Gastrocnemius medialis (tissue), 4 donors: ENCODE data around the gene HAPLN2.

Experiments used
- POLR2A ChIP-seq, 2 donors: fragments of 450-650 bp; IDR thresholded peaks; one replicate each; pipeline ENCODE4 v1.6.1; 2017; ENCODE audit warnings: antibody characterized with exemption in 2 of 2, mild to moderate bottlenecking in 2 of 2, moderate library complexity in 2 of 2
- TF ChIP-seq, protein P1 (sequence below), 5 experiments: fragments of 450-650 bp in 3 of 5; fragments of 200-600 bp in 2 of 5; sonication (generic) in 2 of 5; IDR thresholded peaks in 4 of 5; conservative IDR thresholded peaks in 1 of 5; 1 replicate in 4 of 5; 2 replicates in 1 of 5; pipeline ENCODE4 v1.5.1; 2016 to 2019; ENCODE audit warnings: antibody characterized with exemption in 5 of 5, mild to moderate bottlenecking in 3 of 5, moderate library complexity in 3 of 5

DNA sequence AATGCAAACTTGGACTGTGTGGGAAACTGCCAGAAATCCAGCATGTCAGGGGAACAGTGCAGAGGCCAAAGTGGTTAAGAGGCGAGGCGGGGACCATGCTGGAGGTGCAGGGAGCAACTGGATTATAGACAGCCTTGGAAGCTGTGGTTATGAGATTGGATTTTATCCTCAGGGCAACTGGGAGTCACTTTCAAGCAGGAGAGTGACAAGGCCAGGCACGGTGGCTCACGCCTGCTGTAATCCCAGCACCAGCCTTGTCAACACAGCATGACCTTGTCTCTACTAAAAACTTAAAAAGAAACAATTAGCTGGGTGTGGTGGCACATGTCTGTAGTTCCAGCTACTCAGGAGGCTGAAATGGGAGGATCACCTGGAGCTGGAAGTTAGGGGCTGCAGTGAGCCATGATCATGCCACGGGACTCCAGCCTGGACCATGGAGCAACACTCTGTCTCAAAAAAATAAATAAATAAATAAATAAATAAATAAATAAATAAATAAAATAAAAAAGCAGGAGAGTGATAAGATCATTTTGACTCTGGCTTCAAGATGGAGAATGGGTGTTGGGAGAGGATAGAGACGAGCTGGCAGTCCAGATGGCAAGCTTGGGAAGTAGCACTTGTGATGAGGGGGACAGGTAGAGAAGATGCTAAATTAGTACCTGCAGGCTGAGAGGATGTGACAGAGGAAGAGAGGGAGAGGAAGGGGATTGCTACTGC lies 3.5 kb downstream of the HAPLN2 start:
- TF ChIP-seq, protein P1, sequence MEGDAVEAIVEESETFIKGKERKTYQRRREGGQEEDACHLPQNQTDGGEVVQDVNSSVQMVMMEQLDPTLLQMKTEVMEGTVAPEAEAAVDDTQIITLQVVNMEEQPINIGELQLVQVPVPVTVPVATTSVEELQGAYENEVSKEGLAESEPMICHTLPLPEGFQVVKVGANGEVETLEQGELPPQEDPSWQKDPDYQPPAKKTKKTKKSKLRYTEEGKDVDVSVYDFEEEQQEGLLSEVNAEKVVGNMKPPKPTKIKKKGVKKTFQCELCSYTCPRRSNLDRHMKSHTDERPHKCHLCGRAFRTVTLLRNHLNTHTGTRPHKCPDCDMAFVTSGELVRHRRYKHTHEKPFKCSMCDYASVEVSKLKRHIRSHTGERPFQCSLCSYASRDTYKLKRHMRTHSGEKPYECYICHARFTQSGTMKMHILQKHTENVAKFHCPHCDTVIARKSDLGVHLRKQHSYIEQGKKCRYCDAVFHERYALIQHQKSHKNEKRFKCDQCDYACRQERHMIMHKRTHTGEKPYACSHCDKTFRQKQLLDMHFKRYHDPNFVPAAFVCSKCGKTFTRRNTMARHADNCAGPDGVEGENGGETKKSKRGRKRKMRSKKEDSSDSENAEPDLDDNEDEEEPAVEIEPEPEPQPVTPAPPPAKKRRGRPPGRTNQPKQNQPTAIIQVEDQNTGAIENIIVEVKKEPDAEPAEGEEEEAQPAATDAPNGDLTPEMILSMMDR (IDR thresholded peaks at IDR 0.05 in 4 of 5, conservative IDR thresholded peaks at IDR 0.05 in 1 of 5): no peak
- no peak for TF ChIP-seq POLR2A (IDR thresholded peaks at IDR 0.05)
